Type B pancreatic cell (in vitro differentiated cells): ENCODE results near the gene CERKL. TPM values are rescaled to one million over a fixed set of nuclear protein-coding genes. Genes with fewer than 3 reads are reported as not detected.

Experiments
- DNase-seq: peaks from one replicate; pipeline ENCODE4 v3.0.0; 2021; ENCODE audit warnings: mixed read lengths; ENCODE audit not compliant: unreplicated experiment; ENCODE audit errors: extremely low spot score
- H3K27ac Mint-ChIP-seq: 2 replicates; pipeline ENCODE4 v1.8.0; 2021; ENCODE audit warnings: mild to moderate bottlenecking, mixed read lengths
- H3K27me3 Mint-ChIP-seq: 2 replicates; pipeline ENCODE4 v1.8.0; 2021; ENCODE audit warnings: mixed read lengths
- H3K36me3 Mint-ChIP-seq: 2 replicates; pipeline ENCODE4 v1.8.0; 2021; ENCODE audit warnings: mixed read lengths
- H3K4me1 Mint-ChIP-seq: one replicate; pipeline ENCODE4 v1.8.0; 2021; ENCODE audit warnings: mixed read lengths; ENCODE audit not compliant: unreplicated experiment
- H3K4me3 Mint-ChIP-seq: 2 replicates; pipeline ENCODE4 v1.8.0; 2021; ENCODE audit warnings: mild to moderate bottlenecking, mixed read lengths
- H3K9me3 Mint-ChIP-seq: 2 replicates; pipeline ENCODE4 v1.8.0; 2021; ENCODE audit warnings: mixed read lengths
- CTCF ChIP-seq: fragments of 200-600 bp; sonication (generic); conservative IDR thresholded peaks from 2 replicates; pipeline ENCODE4 v1.5.0; 2021; ENCODE audit warnings: antibody characterized with exemption, mild to moderate bottlenecking
- total RNA-seq: library from RNA; stranded (reverse); gene quantifications from 2 replicates; pipeline ENCODE4 v1.2.1, GENCODE V29; 2021; ENCODE audit warnings: low replicate concordance

The CERKL gene
- total RNA-seq, 1 donor from 2014 or later: 2.9 TPM

DNA sequence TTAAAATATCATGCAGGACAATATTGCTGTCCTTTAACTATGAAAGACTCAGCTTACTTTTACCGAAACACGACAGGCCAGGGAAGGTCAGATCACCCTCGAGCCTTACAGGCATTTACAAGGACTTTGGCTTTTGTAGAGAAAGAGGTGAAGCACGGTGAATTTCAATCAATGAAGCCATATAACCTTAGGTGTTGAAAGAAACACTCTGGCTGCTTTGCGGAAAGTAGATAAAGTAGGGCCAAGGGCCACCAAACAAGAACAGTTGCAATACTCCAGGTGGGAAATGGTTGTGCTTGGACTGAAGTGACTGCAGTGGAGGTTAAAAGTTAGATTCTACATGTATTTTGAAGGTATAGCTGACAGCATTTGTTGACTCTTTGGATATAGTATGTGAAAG is 80.5 kb downstream of the CERKL start:
- Mint-ChIP-seq H3K4me3 (no peak overlapping the region), H3K27ac (no peak overlapping the region), H3K9me3 (no peaks in the 10 kb centered on the region), H3K27me3 (no peaks in the 10 kb centered on the region), H3K4me1 (peaks cover 6% of the 10 kb centered on the region), H3K36me3 (no peaks in the 10 kb centered on the region)
- TF ChIP-seq CTCF: no peak
- no peak for DNase-seq

DNA sequence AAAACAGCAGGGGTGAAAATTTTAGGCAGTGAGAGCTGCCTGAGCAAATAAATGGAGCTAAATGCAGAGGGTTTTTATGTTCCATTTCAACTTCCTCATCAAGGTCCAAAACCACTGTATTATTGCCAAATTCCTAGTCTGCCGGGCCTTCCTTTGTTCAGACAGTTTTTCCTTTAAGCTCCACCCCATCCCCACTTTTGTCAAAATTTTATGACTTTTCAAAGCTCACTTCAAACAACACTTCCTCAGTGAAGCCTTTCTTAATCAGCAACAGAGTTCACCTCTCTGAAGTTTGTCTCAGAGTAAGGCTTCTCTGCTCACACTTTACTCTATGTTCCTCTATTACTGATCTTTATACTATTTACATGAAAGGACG is 81.3 kb downstream of the CERKL start:
- no peaks in the 10 kb centered on the region for H3K36me3 Mint-ChIP-seq
- peaks cover 6% of the 10 kb centered on the region for H3K4me1 Mint-ChIP-seq
- no peaks in the 10 kb centered on the region for H3K27me3 Mint-ChIP-seq
- no peaks in the 10 kb centered on the region for H3K9me3 Mint-ChIP-seq
- no peak overlapping the region for H3K4me3 Mint-ChIP-seq
- TF ChIP-seq CTCF: no peak
- H3K27ac Mint-ChIP-seq: no peak overlapping the region
- DNase-seq: no peak

DNA sequence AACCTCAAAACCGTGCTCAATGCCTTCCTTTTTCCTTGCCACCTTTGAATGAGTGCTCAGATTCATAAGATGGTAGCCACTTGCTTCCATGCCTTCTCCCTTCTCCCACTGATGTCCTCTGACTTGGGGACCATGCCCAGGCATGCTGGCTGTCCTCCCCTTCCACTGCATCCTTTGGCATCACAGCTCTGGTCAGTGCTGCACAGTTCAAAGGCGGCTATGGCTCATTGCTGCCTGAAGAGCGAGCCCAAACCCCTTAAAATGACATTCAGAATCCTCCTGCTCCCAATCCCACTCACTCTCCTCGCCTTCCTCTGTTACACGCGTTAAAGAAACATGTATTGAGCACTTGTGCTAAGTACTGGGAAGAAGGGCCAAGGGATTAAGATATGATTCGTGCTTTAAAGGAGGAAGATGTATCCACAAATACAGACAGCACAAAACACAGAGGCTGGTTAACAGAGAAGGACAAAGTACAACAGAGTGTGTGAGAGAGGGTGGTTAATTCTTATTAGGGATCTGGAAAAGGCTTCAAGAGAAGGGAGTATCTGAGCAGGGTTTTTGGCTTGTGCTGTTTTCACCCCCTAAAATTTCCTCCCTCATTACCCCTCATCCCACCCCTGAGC is 81.8 kb downstream of the CERKL start:
- Mint-ChIP-seq H3K36me3 (no peaks in the 10 kb centered on the region), H3K4me3 (no peak overlapping the region), H3K4me1 (peaks cover 6% of the 10 kb centered on the region), H3K9me3 (no peaks in the 10 kb centered on the region), H3K27me3 (no peaks in the 10 kb centered on the region), H3K27ac (no peak overlapping the region)
- no peak for TF ChIP-seq CTCF
- DNase-seq: no peak

- no peaks in the 10 kb centered on the region for H3K9me3 Mint-ChIP-seq
- H3K27me3 Mint-ChIP-seq: no peaks in the 10 kb centered on the region
- DNase-seq: no peak
- H3K4me3 Mint-ChIP-seq: peak overlapping the region; percentile 18
- no peak overlapping the region for H3K27ac Mint-ChIP-seq
- no peak for TF ChIP-seq CTCF
- peaks cover 6% of the 10 kb centered on the region for H3K4me1 Mint-ChIP-seq
- no peaks in the 10 kb centered on the region for H3K36me3 Mint-ChIP-seq
These were observed 82.6 kb downstream of the CERKL start for GRCh38 chr2:181574321-181574720.

GRCh38 chr2:181573140-181573736 is 83.7 kb downstream of the CERKL start:
- no peaks in the 10 kb centered on the region for H3K36me3 Mint-ChIP-seq
- peaks cover 6% of the 10 kb centered on the region for H3K4me1 Mint-ChIP-seq
- H3K27me3 Mint-ChIP-seq: no peaks in the 10 kb centered on the region
- no peaks in the 10 kb centered on the region for H3K9me3 Mint-ChIP-seq
- no peak for DNase-seq
- no peak overlapping the region for H3K27ac Mint-ChIP-seq
- peak; percentile 81 for TF ChIP-seq CTCF
- no peak overlapping the region for H3K4me3 Mint-ChIP-seq
